Right atrium auricular region (tissue), 2 donors: ENCODE results near the gene ZNFX1. TPM values are rescaled to one million over a fixed set of nuclear protein-coding genes. Genes with fewer than 3 reads are reported as not detected.

Experiments
- DNase-seq: peaks from one replicate; pipeline ENCODE4 v3.0.0-alpha.2; 2019; ENCODE audit warnings: low spot score
- H3K27ac ChIP-seq, 2 donors: fragments of 200-600 bp; sonication (generic); 1 replicate in 1 of 2; 2 replicates in 1 of 2; pipeline ENCODE4 v1.5.1; 2016 to 2019
- H3K27me3 ChIP-seq, 2 donors: fragments of 200-600 bp; sonication (generic); one replicate each; pipeline versions ENCODE4 v1.5.1 to v1.6.0; 2017 to 2019
- H3K36me3 ChIP-seq: fragments of 200-600 bp; sonication (generic); one replicate; pipeline ENCODE4 v1.5.1; 2016
- H3K4me1 ChIP-seq, 2 donors: fragments of 200-600 bp; sonication (generic); one replicate each; pipeline versions ENCODE4 v1.5.1 to v1.6.0; 2017 to 2019
- H3K4me3 ChIP-seq, 2 donors: fragments of 200-600 bp; sonication (generic); 1 replicate in 1 of 2; 2 replicates in 1 of 2; pipeline ENCODE4 v1.5.1; 2017 to 2019; ENCODE audit warnings: mild to moderate bottlenecking in 1 of 2, moderate library complexity in 1 of 2
- H3K9me3 ChIP-seq, 2 donors: fragments of 200-600 bp; sonication (generic); one replicate each; pipeline ENCODE4 v1.5.1; 2019
- CTCF ChIP-seq, 2 donors: fragments of 200-600 bp; sonication (generic); IDR thresholded peaks; one replicate each; pipeline ENCODE4 v1.5.1; 2019; ENCODE audit warnings: antibody characterized with exemption in 2 of 2
- total RNA-seq, 2 donors: library from RNA; depleted of rRNA; stranded (reverse); fragments of >200 nt; gene quantifications; one replicate each; pipeline ENCODE4 v1.1.0, GENCODE V29; 2016

Gene ZNFX1
- total RNA-seq, 2 donors from 2014 or later, result 20.7 to 33.6 TPM

GRCh38 chr20:49215232-49215631 is 62.6 kb downstream of the ZNFX1 start:
- Histone ChIP-seq H3K36me3 (no peaks in the 10 kb centered on the region), H3K27ac (no peak overlapping the region), H3K4me3 (no peak overlapping the region), H3K4me1 (peaks cover 0 to 5% of the 10 kb centered on the region in 2 donors), H3K9me3 (peaks cover 0 to 5% of the 10 kb centered on the region in 2 donors), H3K27me3 (no peaks in the 10 kb centered on the region)
- no peak for DNase-seq
- TF ChIP-seq CTCF (IDR thresholded peaks at IDR 0.05), result no peak

- Histone ChIP-seq H3K4me3 (no peak overlapping the region), H3K4me1 (no peaks in the 10 kb centered on the region), H3K36me3 (no peaks in the 10 kb centered on the region), H3K27ac (no peak overlapping the region), H3K9me3 (peaks cover 0 to 11% of the 10 kb centered on the region in 2 donors), H3K27me3 (no peaks in the 10 kb centered on the region)
- TF ChIP-seq CTCF (IDR thresholded peaks at IDR 0.05), result no peak
- no peak for DNase-seq
Observed at GRCh38 chr20:49214571-49214970, 63.3 kb downstream of the ZNFX1 start.

DNA sequence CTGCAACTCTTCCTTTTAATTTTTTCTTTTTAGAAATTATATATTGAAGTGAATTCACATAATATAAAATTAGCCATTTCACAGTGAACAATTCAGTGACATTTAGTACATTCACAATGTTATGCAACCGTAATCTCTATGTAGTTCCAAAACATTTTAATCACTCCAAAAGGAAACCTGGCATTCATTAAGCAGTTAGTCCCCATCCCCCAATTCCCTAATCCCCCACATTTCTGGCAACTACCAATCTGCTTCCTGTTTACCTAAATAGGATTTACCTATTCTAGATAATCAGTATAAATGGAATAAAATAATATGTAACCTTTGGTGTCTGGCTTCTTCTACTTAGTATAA is 67.1 kb downstream of the ZNFX1 start:
- Histone ChIP-seq H3K36me3 (no peaks in the 10 kb centered on the region), H3K9me3 (peaks cover 0 to 11% of the 10 kb centered on the region in 2 donors), H3K27ac (no peak overlapping the region), H3K4me3 (no peak overlapping the region), H3K4me1 (no peaks in the 10 kb centered on the region), H3K27me3 (no peaks in the 10 kb centered on the region)
- no peak for DNase-seq
- TF ChIP-seq CTCF (IDR thresholded peaks at IDR 0.05), result no peak

- no peak overlapping the region for H3K27ac ChIP-seq
Observed at GRCh38 chr20:49210101-49210756, 67.6 kb downstream of the ZNFX1 start.

DNA sequence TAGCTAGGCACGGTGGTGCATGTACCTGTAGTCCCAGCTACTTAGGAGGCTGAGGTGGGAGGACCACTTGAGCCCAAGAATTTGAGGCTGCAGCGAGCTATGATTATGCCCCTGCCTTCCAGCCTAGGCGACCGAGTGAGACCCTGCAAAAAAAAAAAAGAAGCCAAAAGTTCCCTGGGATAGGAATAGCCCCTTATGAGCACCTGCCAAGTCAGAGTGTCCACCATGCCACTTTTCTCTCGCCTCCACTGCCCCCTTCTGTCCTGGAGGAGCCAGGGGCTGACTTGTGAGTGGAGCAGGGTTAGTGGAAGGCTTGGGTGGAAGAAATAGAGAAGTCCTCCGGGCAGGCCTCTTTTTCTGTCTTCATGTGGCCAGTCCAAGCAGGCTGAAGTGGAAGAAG is 70.8 kb downstream of the ZNFX1 start:
- TF ChIP-seq CTCF (IDR thresholded peaks at IDR 0.05), result no peak
- no peaks in the 10 kb centered on the region for H3K27me3 ChIP-seq
- no peak for DNase-seq

More at GRCh38 chr20:49210101-49210756, 67.6 kb downstream of the ZNFX1 start:
- H3K4me1 ChIP-seq, result no peaks in the 10 kb centered on the region
- no peak for TF ChIP-seq CTCF (IDR thresholded peaks at IDR 0.05)
- no peaks in the 10 kb centered on the region for H3K27me3 ChIP-seq
- no peak overlapping the region for H3K4me3 ChIP-seq
- DNase-seq, result no peak
- peaks cover 0 to 11% of the 10 kb centered on the region in 2 donors for H3K9me3 ChIP-seq
- no peaks in the 10 kb centered on the region for H3K36me3 ChIP-seq

GRCh38 chr20:49203746-49204145 is 74.1 kb downstream of the ZNFX1 start:
- Histone ChIP-seq H3K27ac (no peak overlapping the region), H3K4me3 (no peak overlapping the region), H3K9me3 (no peaks in the 10 kb centered on the region), H3K36me3 (no peaks in the 10 kb centered on the region), H3K4me1 (no peaks in the 10 kb centered on the region), H3K27me3 (no peaks in the 10 kb centered on the region)
- no peak for DNase-seq
- no peak for TF ChIP-seq CTCF (IDR thresholded peaks at IDR 0.05)

More for the DNA sequence above, 70.8 kb downstream of the ZNFX1 start:
- Histone ChIP-seq H3K4me1 (no peaks in the 10 kb centered on the region), H3K36me3 (no peaks in the 10 kb centered on the region), H3K27ac (no peak overlapping the region), H3K9me3 (peaks cover 0 to 11% of the 10 kb centered on the region in 2 donors), H3K4me3 (no peak overlapping the region)
